ENCODE measurements around the gene MAG. TPM values are rescaled to one million over a fixed set of nuclear protein-coding genes. Genes with fewer than 3 reads are reported as not detected.

The MAG gene
- total RNA-seq, 1 experiment from 2014 or later, result not detected

DNA sequence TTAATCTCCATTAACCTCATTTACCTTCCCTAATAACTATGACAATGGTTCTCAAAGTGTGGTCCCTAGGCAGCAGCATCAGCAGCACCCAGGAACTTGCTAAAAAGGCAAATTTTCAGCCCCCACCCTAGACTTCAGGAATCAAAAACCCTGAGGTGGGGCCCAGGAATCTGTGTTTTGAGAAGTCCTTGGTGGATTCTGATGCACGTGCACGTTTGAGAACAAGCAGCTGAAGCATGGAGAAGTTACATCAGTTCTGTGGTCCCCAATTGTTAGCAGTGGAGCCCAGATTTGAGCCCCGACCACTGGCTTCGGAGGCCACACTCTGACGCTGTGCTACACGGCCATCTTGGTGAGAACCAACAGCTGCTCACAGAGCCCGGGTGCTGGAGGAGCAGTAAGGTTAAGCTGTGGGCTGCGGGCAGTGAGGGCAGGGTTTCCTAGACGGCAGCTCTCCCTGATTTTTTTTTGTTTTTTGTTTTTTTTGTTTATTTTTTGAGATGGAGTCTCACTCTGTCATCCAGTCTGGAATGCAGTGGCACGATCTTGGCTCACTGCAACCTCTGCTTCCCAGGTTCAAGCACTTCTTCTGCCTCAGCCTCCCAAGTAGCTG is 23.0 kb downstream of the MAG start:
- Histone ChIP-seq H4K20me1 (ENCODE audit: control insufficient read depth, insufficient read depth, insufficient read length) (no peaks in the 10 kb centered on the region), H2BK120ac (ENCODE audit: low read depth, low read length, poor library complexity, severe bottlenecking) (no peak overlapping the region), H3K4ac (ENCODE audit: low read depth, low read length) (no peak overlapping the region), H3K4me2 (ENCODE audit: insufficient read depth, insufficient read length, low read length) (no peak overlapping the region), H2AK5ac (ENCODE audit: insufficient read length, low read length) (no peak overlapping the region), H2BK20ac (ENCODE audit: low read depth, low read length, poor library complexity, severe bottlenecking) (no peak overlapping the region), H2BK12ac (ENCODE audit: insufficient read length, low read depth, low read length) (no peak overlapping the region), H3K79me1 (ENCODE audit: insufficient read depth, low read depth, low read length, poor library complexity, severe bottlenecking) (no peaks in the 10 kb centered on the region), H3T11ph (ENCODE audit: low read length) (no peak overlapping the region), H3K18ac (ENCODE audit: insufficient read length, low read depth, low read length) (no peak overlapping the region), H3K27me3 (ENCODE audit: insufficient read depth, low read length) (no peaks in the 10 kb centered on the region), H3K79me2 (ENCODE audit: insufficient read depth, low read length) (no peaks in the 10 kb centered on the region), H4K91ac (ENCODE audit: insufficient read length, low read depth, low read length) (no peak overlapping the region), H3K23me2 (ENCODE audit: insufficient read length, low read depth, low read length, poor library complexity, severe bottlenecking) (no peaks in the 10 kb centered on the region), H3K27ac (ENCODE audit: insufficient read length, low read depth, low read length) (no peak overlapping the region), H3K14ac (ENCODE audit: insufficient read depth, low read length) (no peak overlapping the region), H3K9me3 (ENCODE audit: control insufficient read depth, low read depth, low read length) (no peaks in the 10 kb centered on the region), H3K9ac (ENCODE audit: extremely low read depth, insufficient read length, low read length) (no peak overlapping the region), H2BK15ac (ENCODE audit: low read depth, low read length) (no peak overlapping the region), H4K8ac (replicated peaks; ENCODE audit: insufficient read length, low read depth, low read length) (no peak overlapping the region), H2AFZ (ENCODE audit: low read length) (no peak overlapping the region), H3K23ac (ENCODE audit: insufficient read length, low read depth, low read length) (no peak overlapping the region), H3K4me1 (ENCODE audit: insufficient read depth, low read length) (no peaks in the 10 kb centered on the region), H2BK5ac (ENCODE audit: insufficient read length, low read length) (no peak overlapping the region), H4K5ac (ENCODE audit: insufficient read length, low read depth, low read length) (no peak overlapping the region), H3K56ac (ENCODE audit: insufficient read length, low read depth, low read length) (no peak overlapping the region)
- Mint-ChIP-seq H3K27ac (no peak overlapping the region), H3K27me3 (ENCODE audit: low read depth) (no peaks in the 10 kb centered on the region; the same call in 1 of the 2 replicates), H3K4me1 (no peaks in the 10 kb centered on the region), H3K4me3 (no peak overlapping the region), H3K36me3 (ENCODE audit: insufficient read depth in 1 of 3, low read depth in 3 of 3) (no peaks in the 10 kb centered on the region), H3K9me3 (no peaks in the 10 kb centered on the region)
- no peak for DNase-seq
- WGBS (ENCODE audit: extremely low coverage, insufficient read length, low lambda C conversion rate), result no CpG with 5 or more reads among the region's 10 CpGs
- no peak for TF ChIP-seq CTCF (conservative IDR thresholded peaks at IDR 0.05)

Measured in H9 (cell line).